GOT3 (cell line): ENCODE measurements around the gene ZBTB14.

Source experiments
- DNase-seq: peaks from one replicate; lab custom pipeline; 2025; ENCODE audit warnings: mixed read lengths; lab: John Stamatoyannopoulos, UW

Gene ZBTB14

DNA sequence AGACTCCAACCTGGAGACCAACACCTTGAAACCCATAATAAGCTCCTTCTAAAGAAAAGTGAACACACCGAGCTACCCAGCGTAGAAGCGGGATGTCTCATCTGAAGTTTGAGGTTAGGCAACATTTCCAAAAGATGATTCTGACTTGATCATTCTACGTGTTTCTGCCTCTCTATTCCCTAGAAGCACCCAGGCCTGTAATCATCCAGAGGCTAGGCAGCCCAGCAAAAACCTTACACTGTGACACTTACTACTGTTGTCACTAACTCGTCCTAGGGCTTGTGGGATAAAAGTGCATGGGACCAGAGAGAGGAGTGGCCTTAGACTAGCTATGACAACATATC lies 1.4 kb downstream of the ZBTB14 start:
- DNase-seq: no peak

- DNase-seq: no peak
Measured at GRCh38 chr18:5288517-5288935, 7.0 kb downstream of the ZBTB14 start.

DNA sequence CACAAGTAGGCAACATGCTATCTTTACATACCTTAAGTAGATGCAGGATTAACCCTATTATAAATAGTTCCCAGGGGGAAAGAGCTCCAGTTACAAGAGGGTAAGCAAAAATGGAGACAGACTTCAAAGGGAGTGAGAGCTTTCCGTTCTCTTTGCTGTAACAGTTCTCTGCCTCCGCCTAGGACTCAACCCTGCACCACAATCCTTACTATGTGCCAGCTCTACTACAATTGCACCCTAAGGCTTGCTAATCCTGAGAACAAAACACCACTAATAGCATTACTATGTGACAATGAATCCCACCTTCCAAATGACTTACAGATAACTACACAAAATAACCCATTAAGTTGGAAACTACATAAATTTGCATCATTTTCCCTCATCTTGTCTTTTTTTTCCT lies 7.7 kb downstream of the ZBTB14 start:
- DNase-seq: no peak

- DNase-seq: no peak
Measured at GRCh38 chr18:5286525-5286924, 9.0 kb downstream of the ZBTB14 start.

- DNase-seq: no peak
Measured at GRCh38 chr18:5285326-5285725, 10.2 kb downstream of the ZBTB14 start.

- no peak for DNase-seq
Measured at GRCh38 chr18:5284808-5285207, 10.7 kb downstream of the ZBTB14 start.

GRCh38 chr18:5282770-5283169 lies 12.8 kb downstream of the ZBTB14 start:
- no peak for DNase-seq

GRCh38 chr18:5276947-5277346 lies 18.6 kb downstream of the ZBTB14 start:
- no peak for DNase-seq

GRCh38 chr18:5275872-5276271 lies 19.7 kb downstream of the ZBTB14 start:
- no peak for DNase-seq

- DNase-seq: no peak
Measured at GRCh38 chr18:5268874-5269273, 26.7 kb downstream of the ZBTB14 start.

GRCh38 chr18:5266721-5267120 lies 28.8 kb downstream of the ZBTB14 start:
- DNase-seq: no peak

GRCh38 chr18:5253910-5254309 lies 41.6 kb downstream of the ZBTB14 start:
- no peak for DNase-seq

GRCh38 chr18:5251117-5251516 lies 44.4 kb downstream of the ZBTB14 start:
- no peak for DNase-seq

DNA sequence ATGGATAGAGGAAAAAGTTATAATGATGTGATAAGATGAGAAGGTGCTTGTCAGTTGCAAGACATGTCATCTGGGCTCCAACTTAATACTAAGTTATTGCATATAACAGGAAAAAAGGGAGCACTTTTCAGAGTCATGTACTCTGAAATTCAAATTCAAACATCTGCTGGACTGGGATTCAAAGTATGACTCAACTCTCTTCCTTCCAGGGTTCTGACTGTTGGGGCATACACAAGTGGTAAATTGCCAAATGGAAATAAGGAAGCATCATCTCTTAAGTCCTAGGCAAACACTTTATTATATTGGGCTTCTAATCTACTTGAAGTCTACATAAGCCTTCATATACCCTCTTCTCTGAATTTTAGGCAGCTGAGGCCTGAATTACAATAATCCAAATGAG lies 44.9 kb downstream of the ZBTB14 start:
- no peak for DNase-seq

GRCh38 chr18:5244941-5245340 lies 50.6 kb downstream of the ZBTB14 start:
- no peak for DNase-seq

DNA sequence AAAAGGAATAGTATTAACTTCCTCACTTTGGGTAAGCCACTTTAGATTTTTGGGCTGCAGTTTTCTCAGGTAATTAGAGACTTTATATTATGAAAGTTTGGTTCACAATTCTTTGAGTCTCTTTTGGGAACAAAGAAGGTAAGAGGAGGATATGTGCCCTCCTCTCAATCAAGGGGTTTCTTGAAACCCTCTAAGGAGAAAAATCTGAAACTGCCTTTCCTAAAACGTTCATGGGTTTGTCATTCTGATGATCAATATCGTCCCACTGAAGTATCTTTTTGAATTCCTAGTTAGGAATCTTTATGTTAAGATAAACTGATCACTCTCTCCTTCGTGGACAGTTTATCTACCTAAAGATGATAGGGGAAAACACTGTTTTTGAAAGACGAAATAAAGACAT lies 56.1 kb downstream of the ZBTB14 start:
- no peak for DNase-seq
